ENCODE measurements around the gene TCAF1. TPM values are rescaled to one million over a fixed set of nuclear protein-coding genes. Genes with fewer than 3 reads are reported as not detected.
A peak's percentile ranks its signal among the peaks of the same experiment; 100 is the strongest.
"Not testable (repeated sequence)": the region's sequence is repeated elsewhere in the genome, so short reads cannot be mapped to it uniquely, and the experiment has no call there.

The TCAF1 gene
- total and polyA plus RNA-seq, 2 donors (not counting 1 experiment from before 2014, with no cell fraction given), result 7.1 to 17.3 TPM

GRCh38 chr7:143817873-143818272, 84.1 kb downstream of the TCAF1 start:
- H4K20me1 ChIP-seq (ENCODE audit: control insufficient read depth, insufficient read depth, low read length, poor library complexity, severe bottlenecking); H3K4me1 ChIP-seq (ENCODE audit: control insufficient read depth in 2 of 2, insufficient read depth in 2 of 2, low read length in 2 of 2); POLR2A ChIA-PET; H2AFZ ChIP-seq (ENCODE audit: insufficient read depth, low read depth, low read length, poor library complexity, severe bottlenecking); H3K4me3 ChIP-seq (ENCODE audit: control extremely low read depth in 1 of 5, extremely low read depth in 1 of 5, insufficient read depth in 1 of 5, low read depth in 2 of 5, low read length in 4 of 5); H3K9ac ChIP-seq (ENCODE audit: low read length); H3K27ac ChIP-seq (ENCODE audit: low read length in 2 of 2); H3K9me3 Mint-ChIP-seq (ENCODE audit: insufficient read depth); intact Hi-C loops (cut with micrococcal nuclease); H3K79me2 ChIP-seq (ENCODE audit: control insufficient read depth, insufficient read depth, low read length); H3K27me3 ChIP-seq (replicated peaks in 1 of 4; ENCODE audit: control extremely low read depth in 1 of 4, control insufficient read depth in 3 of 4, insufficient read depth in 4 of 4, low read length in 3 of 4); H3K27me3 Mint-ChIP-seq; H3K9me3 ChIP-seq (ENCODE audit: control extremely low read depth in 1 of 3, control insufficient read depth in 2 of 3, insufficient read depth in 1 of 3, low read length in 2 of 3); H3K4me1 Mint-ChIP-seq; H3K4me2 ChIP-seq (replicated peaks; ENCODE audit: low read depth, low read length, poor library complexity, severe bottlenecking); DNase-seq; H3K36me3 ChIP-seq (replicated peaks in 1 of 2; ENCODE audit: control extremely low read depth in 1 of 2, control insufficient read depth in 1 of 2, extremely low read depth in 1 of 2, insufficient read depth in 2 of 2, low read length in 1 of 2); H3K4me3 Mint-ChIP-seq; H3K27ac Mint-ChIP-seq; CTCF ChIA-PET: not testable (repeated sequence)
- WGBS (ENCODE audit: insufficient coverage), result no CpG with 5 or more reads among the region's 7 CpGs
- ATAC-seq (ENCODE audit: low read depth), result peak; percentile 58

GRCh38 chr7:143816471-143817133, 85.4 kb downstream of the TCAF1 start:
- H3K4me3 ChIP-seq (ENCODE audit: control extremely low read depth in 1 of 5, extremely low read depth in 1 of 5, insufficient read depth in 1 of 5, low read depth in 2 of 5, low read length in 4 of 5); H3K36me3 ChIP-seq (replicated peaks in 1 of 2; ENCODE audit: control extremely low read depth in 1 of 2, control insufficient read depth in 1 of 2, extremely low read depth in 1 of 2, insufficient read depth in 2 of 2, low read length in 1 of 2); H2AFZ ChIP-seq (ENCODE audit: insufficient read depth, low read depth, low read length, poor library complexity, severe bottlenecking); H3K4me2 ChIP-seq (replicated peaks; ENCODE audit: low read depth, low read length, poor library complexity, severe bottlenecking); intact Hi-C loops (cut with micrococcal nuclease); H3K4me3 Mint-ChIP-seq; DNase-seq; H3K27me3 Mint-ChIP-seq; H3K27ac ChIP-seq (ENCODE audit: low read length in 2 of 2); H3K79me2 ChIP-seq (ENCODE audit: control insufficient read depth, insufficient read depth, low read length); H3K27ac Mint-ChIP-seq; H3K9ac ChIP-seq (ENCODE audit: low read length); CTCF ChIA-PET; H3K9me3 Mint-ChIP-seq (ENCODE audit: insufficient read depth); H3K4me1 ChIP-seq (ENCODE audit: control insufficient read depth in 2 of 2, insufficient read depth in 2 of 2, low read length in 2 of 2); H4K20me1 ChIP-seq (ENCODE audit: control insufficient read depth, insufficient read depth, low read length, poor library complexity, severe bottlenecking); H3K4me1 Mint-ChIP-seq; POLR2A ChIA-PET; ATAC-seq (ENCODE audit: low read depth); H3K9me3 ChIP-seq (ENCODE audit: control extremely low read depth in 1 of 3, control insufficient read depth in 2 of 3, insufficient read depth in 1 of 3, low read length in 2 of 3); H3K27me3 ChIP-seq (replicated peaks in 1 of 4; ENCODE audit: control extremely low read depth in 1 of 4, control insufficient read depth in 3 of 4, insufficient read depth in 4 of 4, low read length in 3 of 4): not testable (repeated sequence)
- WGBS (ENCODE audit: insufficient coverage), result no CpG with 5 or more reads among the region's 8 CpGs

DNA sequence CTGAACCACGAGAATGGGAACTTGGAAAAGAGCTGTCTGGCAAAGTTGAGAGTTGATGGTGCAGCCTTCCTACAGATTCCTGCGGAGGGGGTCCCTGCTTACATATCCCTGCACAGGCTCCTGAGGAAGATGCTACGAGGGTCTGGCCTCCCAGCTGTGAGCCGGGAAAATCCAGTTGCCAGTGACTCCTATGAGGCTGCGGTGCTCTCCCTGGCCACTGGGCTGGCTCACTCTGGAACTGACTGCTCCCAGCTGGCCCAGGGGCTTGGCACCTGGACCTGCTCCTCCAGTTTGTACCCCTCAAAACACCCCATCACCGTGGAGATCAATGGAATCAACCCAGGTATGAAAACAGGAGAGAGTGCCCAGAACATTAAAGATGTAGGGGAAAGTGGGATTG, 91.3 kb downstream of the TCAF1 start:
- POLR2A ChIA-PET; H3K27ac Mint-ChIP-seq; H3K4me2 ChIP-seq (replicated peaks; ENCODE audit: low read depth, low read length, poor library complexity, severe bottlenecking); H3K36me3 ChIP-seq (replicated peaks in 1 of 2; ENCODE audit: control extremely low read depth in 1 of 2, control insufficient read depth in 1 of 2, extremely low read depth in 1 of 2, insufficient read depth in 2 of 2, low read length in 1 of 2); H3K4me1 Mint-ChIP-seq; ATAC-seq (ENCODE audit: low read depth); H3K4me1 ChIP-seq (ENCODE audit: control insufficient read depth in 2 of 2, insufficient read depth in 2 of 2, low read length in 2 of 2); H3K4me3 ChIP-seq (ENCODE audit: control extremely low read depth in 1 of 5, extremely low read depth in 1 of 5, insufficient read depth in 1 of 5, low read depth in 2 of 5, low read length in 4 of 5); H3K9ac ChIP-seq (ENCODE audit: low read length); H3K79me2 ChIP-seq (ENCODE audit: control insufficient read depth, insufficient read depth, low read length); H2AFZ ChIP-seq (ENCODE audit: insufficient read depth, low read depth, low read length, poor library complexity, severe bottlenecking); H3K9me3 ChIP-seq (ENCODE audit: control extremely low read depth in 1 of 3, control insufficient read depth in 2 of 3, insufficient read depth in 1 of 3, low read length in 2 of 3); H3K27me3 ChIP-seq (replicated peaks in 1 of 4; ENCODE audit: control extremely low read depth in 1 of 4, control insufficient read depth in 3 of 4, insufficient read depth in 4 of 4, low read length in 3 of 4); CTCF ChIA-PET; intact Hi-C loops (cut with micrococcal nuclease); H3K27ac ChIP-seq (ENCODE audit: low read length in 2 of 2); H3K9me3 Mint-ChIP-seq (ENCODE audit: insufficient read depth); H4K20me1 ChIP-seq (ENCODE audit: control insufficient read depth, insufficient read depth, low read length, poor library complexity, severe bottlenecking); DNase-seq; H3K4me3 Mint-ChIP-seq; H3K27me3 Mint-ChIP-seq: not testable (repeated sequence)
- no CpG with 5 or more reads among the region's 6 CpGs for WGBS (ENCODE audit: insufficient coverage)

- H3K4me1 Mint-ChIP-seq; H3K4me3 ChIP-seq (ENCODE audit: control extremely low read depth in 1 of 5, extremely low read depth in 1 of 5, insufficient read depth in 1 of 5, low read depth in 2 of 5, low read length in 4 of 5); H3K9me3 ChIP-seq (ENCODE audit: control extremely low read depth in 1 of 3, control insufficient read depth in 2 of 3, insufficient read depth in 1 of 3, low read length in 2 of 3); ATAC-seq (ENCODE audit: low read depth); H3K4me3 Mint-ChIP-seq; H3K9ac ChIP-seq (ENCODE audit: low read length); H4K20me1 ChIP-seq (ENCODE audit: control insufficient read depth, insufficient read depth, low read length, poor library complexity, severe bottlenecking); H3K79me2 ChIP-seq (ENCODE audit: control insufficient read depth, insufficient read depth, low read length); intact Hi-C loops (cut with micrococcal nuclease); H3K27me3 ChIP-seq (replicated peaks in 1 of 4; ENCODE audit: control extremely low read depth in 1 of 4, control insufficient read depth in 3 of 4, insufficient read depth in 4 of 4, low read length in 3 of 4); H3K27ac ChIP-seq (ENCODE audit: low read length in 2 of 2); H3K27ac Mint-ChIP-seq; POLR2A ChIA-PET; H3K36me3 ChIP-seq (replicated peaks in 1 of 2; ENCODE audit: control extremely low read depth in 1 of 2, control insufficient read depth in 1 of 2, extremely low read depth in 1 of 2, insufficient read depth in 2 of 2, low read length in 1 of 2); H2AFZ ChIP-seq (ENCODE audit: insufficient read depth, low read depth, low read length, poor library complexity, severe bottlenecking); H3K27me3 Mint-ChIP-seq; CTCF ChIA-PET; H3K9me3 Mint-ChIP-seq (ENCODE audit: insufficient read depth); H3K4me2 ChIP-seq (replicated peaks; ENCODE audit: low read depth, low read length, poor library complexity, severe bottlenecking); DNase-seq; H3K4me1 ChIP-seq (ENCODE audit: control insufficient read depth in 2 of 2, insufficient read depth in 2 of 2, low read length in 2 of 2): not testable (repeated sequence)
- WGBS (ENCODE audit: insufficient coverage), result no CpG with 5 or more reads among the region's 5 CpGs
Observed at GRCh38 chr7:143806664-143807071, 95.3 kb downstream of the TCAF1 start.
